ENCODE measurements around the gene PCGF3.
"Not testable (repeated sequence)": the region's sequence is repeated elsewhere in the genome, so short reads cannot be mapped to it uniquely, and the experiment has no call there.

Gene PCGF3

GRCh38 chr4:740011-740410 is 34.4 kb downstream of the PCGF3 start:
- no peak for DNase-seq (ENCODE audit: low read depth, low spot score)

- no peak for DNase-seq (ENCODE audit: low read depth, low spot score)
These were observed 35.1 kb downstream of the PCGF3 start for GRCh38 chr4:740656-741282.

GRCh38 chr4:742096-742741 is 36.6 kb downstream of the PCGF3 start:
- no peak for DNase-seq (ENCODE audit: low read depth, low spot score)

- no peak for DNase-seq (ENCODE audit: low read depth, low spot score)
These were observed 37.2 kb downstream of the PCGF3 start for GRCh38 chr4:742742-743311.

GRCh38 chr4:743463-744211 is 38.0 kb downstream of the PCGF3 start:
- DNase-seq (ENCODE audit: low read depth, low spot score), result no peak

GRCh38 chr4:744212-744841 is 38.7 kb downstream of the PCGF3 start:
- DNase-seq (ENCODE audit: low read depth, low spot score), result no peak

- no peak for DNase-seq (ENCODE audit: low read depth, low spot score)
These were observed 42.0 kb downstream of the PCGF3 start for GRCh38 chr4:747546-748170.

GRCh38 chr4:748461-748860 is 42.8 kb downstream of the PCGF3 start:
- DNase-seq (ENCODE audit: low read depth, low spot score), result no peak

- DNase-seq (ENCODE audit: low read depth, low spot score), result no peak
These were observed 44.4 kb downstream of the PCGF3 start for GRCh38 chr4:749698-750666.

GRCh38 chr4:751676-752075 is 46.0 kb downstream of the PCGF3 start:
- no peak for DNase-seq (ENCODE audit: low read depth, low spot score)

GRCh38 chr4:752196-752861 is 46.7 kb downstream of the PCGF3 start:
- DNase-seq (ENCODE audit: low read depth, low spot score), result no peak

- DNase-seq (ENCODE audit: low read depth, low spot score), result not testable (repeated sequence)
These were observed 47.6 kb downstream of the PCGF3 start for GRCh38 chr4:753186-753585.

- DNase-seq (ENCODE audit: low read depth, low spot score), result no peak
These were observed 48.8 kb downstream of the PCGF3 start for GRCh38 chr4:754221-755120.

GRCh38 chr4:757111-757510 is 51.5 kb downstream of the PCGF3 start:
- no peak for DNase-seq (ENCODE audit: low read depth, low spot score)

- DNase-seq (ENCODE audit: low read depth, low spot score), result not testable (repeated sequence)
These were observed 54.2 kb downstream of the PCGF3 start for GRCh38 chr4:759810-760209.

- DNase-seq (ENCODE audit: low read depth, low spot score), result no peak
These were observed 55.0 kb downstream of the PCGF3 start for GRCh38 chr4:760616-761015.

- DNase-seq (ENCODE audit: low read depth, low spot score), result no peak
These were observed 55.5 kb downstream of the PCGF3 start for GRCh38 chr4:761086-761485.

GRCh38 chr4:761739-762138 is 56.1 kb downstream of the PCGF3 start:
- no peak for DNase-seq (ENCODE audit: low read depth, low spot score)
